ENCODE results near the gene SELPLG. TPM values are rescaled to one million over a fixed set of nuclear protein-coding genes. Genes with fewer than 3 reads are reported as not detected.

Gene SELPLG
- total RNA-seq, 4 donors from 2014 or later, result 2.5 to 10.1 (median 5.6) TPM

GRCh38 chr12:108613548-108613947 lies 20.1 kb downstream of the SELPLG start:
- Histone ChIP-seq H3K4me1 (peaks cover 0 to 36% (median 13%) of the 10 kb centered on the region in 3 donors), H3K27ac (no peak overlapping the region)
- intact Hi-C loops (cut with DNase I), result no loop called here

GRCh38 chr12:108612788-108613282 lies 20.9 kb downstream of the SELPLG start:
- H3K4me3 ChIP-seq, result no peak overlapping the region
- H3K4me1 ChIP-seq, result peaks cover 0 to 29% (median 13%) of the 10 kb centered on the region in 3 donors
- H3K36me3 ChIP-seq, result no peaks in the 10 kb centered on the region
- H3K9me3 ChIP-seq, result no peaks in the 10 kb centered on the region
- WGBS, 2 donors, result 59 to 86% methylated on average over 6 of the region's 8 CpGs
- intact Hi-C loops (cut with DNase I), result no loop called here
- H3K27ac ChIP-seq, result no peak overlapping the region
- peaks cover 0 to 2% (median 0%) of the 10 kb centered on the region in 4 donors for H3K27me3 ChIP-seq
- no peak for DNase-seq
- TF ChIP-seq, protein P1, sequence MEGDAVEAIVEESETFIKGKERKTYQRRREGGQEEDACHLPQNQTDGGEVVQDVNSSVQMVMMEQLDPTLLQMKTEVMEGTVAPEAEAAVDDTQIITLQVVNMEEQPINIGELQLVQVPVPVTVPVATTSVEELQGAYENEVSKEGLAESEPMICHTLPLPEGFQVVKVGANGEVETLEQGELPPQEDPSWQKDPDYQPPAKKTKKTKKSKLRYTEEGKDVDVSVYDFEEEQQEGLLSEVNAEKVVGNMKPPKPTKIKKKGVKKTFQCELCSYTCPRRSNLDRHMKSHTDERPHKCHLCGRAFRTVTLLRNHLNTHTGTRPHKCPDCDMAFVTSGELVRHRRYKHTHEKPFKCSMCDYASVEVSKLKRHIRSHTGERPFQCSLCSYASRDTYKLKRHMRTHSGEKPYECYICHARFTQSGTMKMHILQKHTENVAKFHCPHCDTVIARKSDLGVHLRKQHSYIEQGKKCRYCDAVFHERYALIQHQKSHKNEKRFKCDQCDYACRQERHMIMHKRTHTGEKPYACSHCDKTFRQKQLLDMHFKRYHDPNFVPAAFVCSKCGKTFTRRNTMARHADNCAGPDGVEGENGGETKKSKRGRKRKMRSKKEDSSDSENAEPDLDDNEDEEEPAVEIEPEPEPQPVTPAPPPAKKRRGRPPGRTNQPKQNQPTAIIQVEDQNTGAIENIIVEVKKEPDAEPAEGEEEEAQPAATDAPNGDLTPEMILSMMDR (IDR thresholded peaks at IDR 0.05), result no peak
- no peak for TF ChIP-seq POLR2A (IDR thresholded peaks at IDR 0.05)

More at GRCh38 chr12:108613548-108613947, 20.1 kb downstream of the SELPLG start:
- no peak overlapping the region for H3K4me3 ChIP-seq
- TF ChIP-seq POLR2A (IDR thresholded peaks at IDR 0.05), result no peak
- TF ChIP-seq, protein P1 (IDR thresholded peaks at IDR 0.05), result no peak
- H3K36me3 ChIP-seq, result no peaks in the 10 kb centered on the region
- no peaks in the 10 kb centered on the region for H3K27me3 ChIP-seq
- no peaks in the 10 kb centered on the region for H3K9me3 ChIP-seq
- 0% methylated on average over 1 of the region's 9 CpGs for WGBS, 2 donors
- DNase-seq, result no peak

DNA sequence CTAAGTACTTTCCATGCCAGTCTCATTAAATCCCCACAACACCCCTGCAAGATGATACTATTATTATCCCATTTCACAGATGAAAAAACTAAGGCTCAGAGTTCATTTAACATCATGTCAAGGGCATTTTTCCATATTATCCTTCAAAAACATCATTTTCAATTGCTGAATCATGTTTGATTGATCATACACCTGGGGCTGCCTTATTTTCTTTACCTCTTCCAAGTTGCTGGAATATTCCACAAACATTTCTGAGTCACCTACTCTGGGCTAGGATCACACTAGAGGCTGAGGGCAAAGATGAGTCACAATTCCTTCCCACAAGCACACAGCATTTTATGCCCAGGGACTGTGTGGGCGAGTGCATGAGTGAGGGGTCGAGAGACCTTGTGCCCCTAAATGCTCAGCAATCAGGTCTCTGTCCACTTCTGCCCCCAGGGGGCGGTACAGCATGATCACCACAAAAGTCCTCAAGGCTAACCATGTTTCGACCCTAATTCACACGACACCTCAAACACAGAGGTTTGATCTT lies 21.7 kb downstream of the SELPLG start:
- peaks cover 0 to 3% (median 0%) of the 10 kb centered on the region in 4 donors for H3K27me3 ChIP-seq
- H3K9me3 ChIP-seq, result no peaks in the 10 kb centered on the region
- TF ChIP-seq POLR2A (IDR thresholded peaks at IDR 0.05), result no peak
- TF ChIP-seq, protein P1 (IDR thresholded peaks at IDR 0.05), result peak in 5 of 6 experiments; percentile 20 to 46 (median 26)
- intact Hi-C loops (cut with DNase I), result no loop called here
- H3K27ac ChIP-seq, result no peak overlapping the region
- WGBS, 2 donors, result 34% methylated on average over 5 of the region's 5 CpGs; no CpG with 5 or more reads in 1 of the 2 donors
- H3K4me3 ChIP-seq, result no peak overlapping the region
- peaks cover 0 to 20% (median 10%) of the 10 kb centered on the region in 3 donors for H3K4me1 ChIP-seq
- no peak for DNase-seq
- H3K36me3 ChIP-seq, result no peaks in the 10 kb centered on the region

GRCh38 chr12:108610856-108611605 lies 22.7 kb downstream of the SELPLG start:
- DNase-seq, result no peak
- TF ChIP-seq, protein P1 (IDR thresholded peaks at IDR 0.05), result no peak
- no peak for TF ChIP-seq POLR2A (IDR thresholded peaks at IDR 0.05)
- Histone ChIP-seq H3K4me1 (peaks cover 0 to 16% (median 10%) of the 10 kb centered on the region in 3 donors), H3K27me3 (peaks cover 0 to 3% (median 0%) of the 10 kb centered on the region in 4 donors), H3K27ac (peak overlapping the region in 1 of 4 donors; percentile 5), H3K4me3 (no peak overlapping the region), H3K36me3 (no peaks in the 10 kb centered on the region), H3K9me3 (no peaks in the 10 kb centered on the region)
- 78 to 98% methylated on average over 5 to 8 of the region's 15 CpGs for WGBS, 2 donors
- intact Hi-C loops (cut with DNase I), result no loop called here

- Histone ChIP-seq H3K27me3 (peaks cover 0 to 3% (median 0%) of the 10 kb centered on the region in 4 donors), H3K4me3 (no peak overlapping the region), H3K36me3 (no peaks in the 10 kb centered on the region), H3K4me1 (peaks cover 0 to 16% (median 10%) of the 10 kb centered on the region in 3 donors), H3K9me3 (no peaks in the 10 kb centered on the region), H3K27ac (no peak overlapping the region)
- no peak for DNase-seq
- WGBS, 2 donors, result 79 to 86% methylated on average over 6 to 8 of the region's 8 CpGs
- intact Hi-C loops (cut with DNase I), result no loop called here
- no peak for TF ChIP-seq POLR2A (IDR thresholded peaks at IDR 0.05)
- TF ChIP-seq, protein P1 (IDR thresholded peaks at IDR 0.05), result no peak
Observed at GRCh38 chr12:108610336-108610815, 23.3 kb downstream of the SELPLG start.
